Liver (tissue), 3 donors: Measurements from ENCODE around the gene BGN.

Experiments used
- CTCF ChIP-seq: fragments of 150-350 bp; IDR thresholded peaks from 2 replicates; pipeline ENCODE4 v1.5.1; 2017; ENCODE audit warnings: improper control_type of control experiment, low read depth, low read length; ENCODE audit not compliant: missing input control
- FOXA1 ChIP-seq: IDR thresholded peaks from 2 replicates; pipeline ENCODE4 v1.6.1; 2016; ENCODE audit warnings: antibody characterized with exemption
- NR2F2 ChIP-seq: IDR thresholded peaks from 2 replicates; pipeline ENCODE4 v1.6.1; 2016; ENCODE audit warnings: antibody characterized with exemption
- RAD21 ChIP-seq, 2 donors: IDR thresholded peaks; 2 replicates each; pipeline ENCODE4 v1.6.1; 2016; ENCODE audit warnings: antibody characterized with exemption in 2 of 2, mild to moderate bottlenecking in 2 of 2
- RXRA ChIP-seq, 2 donors: IDR thresholded peaks; 2 replicates each; pipeline ENCODE4 v1.6.1; 2017 to 2018; ENCODE audit warnings: antibody characterized with exemption in 2 of 2, mild to moderate bottlenecking in 1 of 2
- TAF1 ChIP-seq: conservative IDR thresholded peaks from 2 replicates; pipeline ENCODE4 v1.6.1; 2016; ENCODE audit warnings: antibody characterized with exemption, mild to moderate bottlenecking
- donor health status: healthy.
- donor health status: healthy.

GRCh38 chrX:153522259-153522658, 27.5 kb downstream of the BGN start:
- TF ChIP-seq CTCF (no peak), FOXA1 (no peak), RXRA (IDR thresholded peaks at IDR 0.05) (no peak), TAF1 (no peak), NR2F2 (no peak), RAD21 (IDR thresholded peaks at IDR 0.05) (no peak)
